ENCODE results near the gene CUBN. TPM values are rescaled to one million over a fixed set of nuclear protein-coding genes. Genes with fewer than 3 reads are reported as not detected.

CUBN gene
- total RNA-seq, 4 donors from 2014 or later: 0.54 to 1.8 (median 1.3) TPM

GRCh38 chr10:17047908-17048307 lies 81.7 kb downstream of the CUBN start:
- TF ChIP-seq POLR2A (IDR thresholded peaks at IDR 0.05): no peak
- TF ChIP-seq, protein P1, sequence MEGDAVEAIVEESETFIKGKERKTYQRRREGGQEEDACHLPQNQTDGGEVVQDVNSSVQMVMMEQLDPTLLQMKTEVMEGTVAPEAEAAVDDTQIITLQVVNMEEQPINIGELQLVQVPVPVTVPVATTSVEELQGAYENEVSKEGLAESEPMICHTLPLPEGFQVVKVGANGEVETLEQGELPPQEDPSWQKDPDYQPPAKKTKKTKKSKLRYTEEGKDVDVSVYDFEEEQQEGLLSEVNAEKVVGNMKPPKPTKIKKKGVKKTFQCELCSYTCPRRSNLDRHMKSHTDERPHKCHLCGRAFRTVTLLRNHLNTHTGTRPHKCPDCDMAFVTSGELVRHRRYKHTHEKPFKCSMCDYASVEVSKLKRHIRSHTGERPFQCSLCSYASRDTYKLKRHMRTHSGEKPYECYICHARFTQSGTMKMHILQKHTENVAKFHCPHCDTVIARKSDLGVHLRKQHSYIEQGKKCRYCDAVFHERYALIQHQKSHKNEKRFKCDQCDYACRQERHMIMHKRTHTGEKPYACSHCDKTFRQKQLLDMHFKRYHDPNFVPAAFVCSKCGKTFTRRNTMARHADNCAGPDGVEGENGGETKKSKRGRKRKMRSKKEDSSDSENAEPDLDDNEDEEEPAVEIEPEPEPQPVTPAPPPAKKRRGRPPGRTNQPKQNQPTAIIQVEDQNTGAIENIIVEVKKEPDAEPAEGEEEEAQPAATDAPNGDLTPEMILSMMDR (IDR thresholded peaks at IDR 0.05): no peak
- DNase-seq (ENCODE audit: low spot score in 2 of 2): no peak

DNA sequence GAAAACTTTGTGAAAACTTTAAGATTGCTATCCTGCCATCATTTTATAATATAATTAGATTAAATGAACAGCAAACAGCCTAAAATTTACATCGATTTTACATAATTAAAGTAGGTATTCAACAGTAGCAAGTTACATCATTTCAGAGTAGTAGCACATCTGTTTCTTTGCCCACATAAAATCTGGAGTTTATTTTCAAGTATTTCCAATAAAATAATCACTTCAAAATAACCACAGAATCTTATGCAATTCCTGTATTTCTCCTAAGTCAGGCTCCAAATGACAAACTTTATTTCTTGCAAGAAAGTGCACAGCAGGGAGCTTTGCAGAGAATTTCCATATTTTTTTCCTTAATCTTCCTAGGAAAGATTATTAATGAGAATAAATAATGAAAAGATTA lies 82.6 kb downstream of the CUBN start:
- H3K4me3 ChIP-seq (ENCODE audit: low read depth, poor library complexity, severe bottlenecking): no peak overlapping the region
- intact Hi-C loops (cut with DNase I; ENCODE audit: low total_unique reads): no loop called here
- WGBS, 2 donors: 64 to 68% methylated on average over 1 of the region's 1 CpG
- DNase-seq (ENCODE audit: low spot score in 2 of 2): no peak
- TF ChIP-seq POLR2A (IDR thresholded peaks at IDR 0.05): no peak
- TF ChIP-seq, protein P1 (IDR thresholded peaks at IDR 0.05): no peak

More at GRCh38 chr10:17047908-17048307, 81.7 kb downstream of the CUBN start:
- WGBS, 2 donors: 83 to 92% methylated on average over 3 of the region's 3 CpGs
- intact Hi-C loops (cut with DNase I; ENCODE audit: low total_unique reads): no loop called here
- H3K4me3 ChIP-seq (ENCODE audit: low read depth, poor library complexity, severe bottlenecking): no peak overlapping the region

GRCh38 chr10:17043586-17043985 lies 86.0 kb downstream of the CUBN start:
- no peak for DNase-seq (ENCODE audit: low spot score in 2 of 2)
- no peak overlapping the region for H3K4me3 ChIP-seq (ENCODE audit: low read depth, poor library complexity, severe bottlenecking)
- TF ChIP-seq, protein P1 (IDR thresholded peaks at IDR 0.05): no peak
- TF ChIP-seq POLR2A (IDR thresholded peaks at IDR 0.05): no peak
- WGBS, 2 donors: 83 to 89% methylated on average over 8 of the region's 8 CpGs
- intact Hi-C loops (cut with DNase I; ENCODE audit: low total_unique reads): no loop called here

DNA sequence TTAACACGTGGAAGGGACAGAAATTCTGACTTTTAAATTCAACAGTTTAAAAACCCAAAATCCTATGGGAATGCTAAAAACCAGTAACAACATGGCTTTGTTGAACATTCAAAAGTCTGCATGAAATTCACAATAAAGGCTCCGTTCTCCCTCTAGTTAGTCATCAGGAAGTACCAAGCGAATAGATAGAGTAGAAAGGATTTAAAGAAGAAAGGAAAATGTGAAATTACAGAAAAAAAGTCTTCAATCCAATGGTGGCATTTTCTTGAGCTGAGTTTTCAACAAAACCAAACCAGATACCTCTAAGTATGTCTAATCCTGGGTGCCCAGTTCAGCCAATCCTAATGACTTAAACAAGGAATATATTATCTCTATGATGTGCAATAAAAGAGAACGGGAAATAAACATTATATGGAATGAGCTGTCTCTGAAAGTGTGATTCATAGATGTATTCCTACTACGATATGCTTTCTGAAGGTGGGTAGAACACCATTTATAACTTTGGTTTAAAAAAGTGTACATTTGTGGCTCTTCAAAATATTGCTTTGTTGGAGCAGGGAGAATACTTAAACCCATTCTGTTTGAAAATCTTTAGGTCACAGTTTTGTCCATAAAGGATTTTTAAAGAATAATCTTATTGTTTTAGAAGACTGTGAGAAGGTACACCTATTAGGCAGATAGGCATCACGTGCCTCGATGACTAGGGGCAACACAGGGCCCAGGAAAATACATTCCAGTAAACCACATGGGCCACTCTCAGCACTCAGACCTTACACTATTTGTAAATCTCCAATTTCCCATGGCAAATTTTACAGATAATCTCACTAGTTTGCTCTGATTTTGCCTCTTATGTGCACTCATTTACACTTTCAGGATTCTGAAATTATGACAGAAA lies 87.7 kb downstream of the CUBN start:
- no peak overlapping the region for H3K4me3 ChIP-seq (ENCODE audit: low read depth, poor library complexity, severe bottlenecking)
- DNase-seq (ENCODE audit: low spot score in 2 of 2): no peak
- 78 to 85% methylated on average over 7 of the region's 7 CpGs for WGBS, 2 donors
- TF ChIP-seq, protein P1 (IDR thresholded peaks at IDR 0.05): no peak
- TF ChIP-seq POLR2A (IDR thresholded peaks at IDR 0.05): no peak
- intact Hi-C loops (cut with DNase I; ENCODE audit: low total_unique reads): no loop called here

GRCh38 chr10:17038627-17039026 lies 91.0 kb downstream of the CUBN start:
- no peak overlapping the region for H3K4me3 ChIP-seq (ENCODE audit: low read depth, poor library complexity, severe bottlenecking)
- no peak for TF ChIP-seq POLR2A (IDR thresholded peaks at IDR 0.05)
- TF ChIP-seq, protein P1 (IDR thresholded peaks at IDR 0.05): no peak
- DNase-seq (ENCODE audit: low spot score in 2 of 2): peak; percentile 81 to 93
- 46 to 53% methylated on average over 5 of the region's 5 CpGs for WGBS, 2 donors
- intact Hi-C loops (cut with DNase I; ENCODE audit: low total_unique reads): no loop called here
